Adrenal gland (tissue), 12 donors: ENCODE results near the gene LDB2. TPM values are rescaled to one million over a fixed set of nuclear protein-coding genes. Genes with fewer than 3 reads are reported as not detected.
A peak's percentile ranks its signal among the peaks of the same experiment; 100 is the strongest.

Source experiments
- DNase-seq, 7 donors: peaks; one replicate each; pipeline ENCODE4 v3.0.0-alpha.2; 2019 to 2020
- H3K27ac ChIP-seq, 5 donors: fragments of 200-600 bp; sonication (generic) in 4 of 5; 1 replicate in 3 of 5; 2 replicates in 2 of 5; pipeline versions ENCODE4 v1.5.1 to v1.8.0; 2016 to 2020; ENCODE audit warnings: mild to moderate bottlenecking in 1 of 5
- H3K27me3 ChIP-seq: fragments of 200-600 bp; 2 replicates; pipeline ENCODE4 v1.8.0; 2021
- H3K36me3 ChIP-seq, 2 donors: fragments of 200-600 bp; replicated peaks in 1 of 2; 1 replicate in 1 of 2; 2 replicates in 1 of 2; pipeline versions ENCODE4 v1.5.1 to v1.8.0; 2018 to 2022
- H3K4me1 ChIP-seq, 2 donors: fragments of 200-600 bp; replicated peaks in 1 of 2; 1 replicate in 1 of 2; 2 replicates in 1 of 2; pipeline versions ENCODE4 v1.5.1 to v1.8.0; 2018 to 2021
- H3K4me3 ChIP-seq, 4 donors: fragments of 200-600 bp; sonication (generic) in 3 of 4; one replicate each; pipeline ENCODE4 v1.5.1; 2016 to 2018
- H3K9me3 ChIP-seq, 3 donors: fragments of 200-600 bp; sonication (generic) in 1 of 3; replicated peaks in 1 of 3; 1 replicate in 2 of 3; 2 replicates in 1 of 3; pipeline versions ENCODE4 v1.5.1 to v1.8.0; 2016 to 2021
- POLR2A ChIP-seq, 2 donors: fragments of 450-650 bp; IDR thresholded peaks; one replicate each; pipeline ENCODE4 v1.6.1; 2017; ENCODE audit warnings: antibody characterized with exemption in 2 of 2, mild to moderate bottlenecking in 2 of 2, moderate library complexity in 1 of 2
- WGBS, 4 donors: extraction: QIAGEN DNeasy Blood & Tissue Kit in 2 of 4; methylation state at CpG; one replicate each; pipeline versions ENCODE4 v1.1.5 to v1.1.7; 2013 to 2017; 5-methylcytosine and 5-hydroxymethylcytosine counted together
- intact Hi-C, 2 donors: fragments of 100-400 bp; cut with DNase I; formaldehyde crosslinking; loops; one replicate each; pipeline versions ENCODE4 v1.14.1 to v1.15.0; 2022 to 2023
- polyA plus RNA-seq, 3 donors: library from polyadenylated mRNA; stranded (reverse); fragments of 200-250 nt in 2 of 3; fragments of 350-450 nt in 1 of 3; fragmentation: Illumina TruSeq in 1 of 3; extraction: RNeasy Lipid Tissue Mini Kit (QIAGEN cat#74804) in 1 of 3; gene quantifications; one replicate each; pipeline ENCODE4 v1.2.3, GENCODE V29; 2013 to 2014
- total RNA-seq, 9 donors: library from RNA; depleted of rRNA in 4 of 9; stranded (reverse); fragments of >200 nt in 4 of 9; fragments of 120-200 nt in 1 of 9; fragmentation: NEBNext Ultra II Directional in 1 of 9; extraction: Animal tissue kit (Norgen Biotek cat#: 25700) in 1 of 9; gene quantifications; one replicate each; pipeline versions ENCODE4 v1.1.0 to v1.2.4, GENCODE V29; 2013 to 2023
- TF ChIP-seq, protein P1 (sequence below), 6 experiments: fragments of 450-650 bp in 4 of 6; fragments of 200-600 bp in 2 of 6; sonication (generic) in 1 of 6; IDR thresholded peaks; 1 replicate in 5 of 6; 2 replicates in 1 of 6; pipeline versions ENCODE4 v1.5.1 to v1.8.0; 2016 to 2021; ENCODE audit warnings: antibody characterized with exemption in 6 of 6, mild to moderate bottlenecking in 2 of 6, moderate library complexity in 1 of 6
- donor health status: healthy with polysubstance abuse.
- donor health status: Bipolar disorder and iron deficiency.
- donor health status: DM: yes; HTN: yes; CAD: no.
- donor health status: DM: no; HTN: no; CAD: no.
- donor health status: DM: no; HTN: no; CAD: no.
- donor health status: DM: yes; HTN: yes; CAD: no.

Gene LDB2
- total and polyA plus RNA-seq, 12 donors: 17.1 to 51.1 (median 27.0) TPM

DNA sequence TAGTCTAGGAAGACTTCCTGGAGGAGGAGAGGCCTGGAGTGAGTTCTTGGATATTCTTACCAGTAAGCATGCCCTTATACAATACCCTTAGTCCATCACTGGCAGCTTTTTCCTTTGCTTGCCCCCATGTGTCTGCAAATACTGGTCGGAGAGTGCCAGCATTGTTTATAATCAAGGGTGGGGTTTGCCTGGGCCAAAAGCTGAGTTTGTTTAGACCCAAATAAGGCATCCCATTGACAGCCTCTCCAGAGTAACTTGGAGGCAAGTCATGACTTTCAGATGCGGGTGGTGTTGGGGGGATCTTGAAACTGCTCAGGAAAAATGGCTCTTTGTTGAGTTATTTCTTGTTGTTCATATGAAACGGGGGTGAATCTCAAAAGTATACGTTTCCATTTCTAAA, 413.7 kb downstream of the LDB2 start:
- Histone ChIP-seq H3K4me3 (no peak overlapping the region), H3K9me3 (no peaks in the 10 kb centered on the region), H3K36me3 (no peaks in the 10 kb centered on the region), H3K4me1 (no peaks in the 10 kb centered on the region), H3K27ac (no peak overlapping the region), H3K27me3 (no peaks in the 10 kb centered on the region)
- DNase-seq: no peak
- WGBS, 4 donors: 67 to 74% (median 68%) methylated on average over 4 of the region's 4 CpGs
- TF ChIP-seq POLR2A (IDR thresholded peaks at IDR 0.05): no peak
- TF ChIP-seq, protein P1, sequence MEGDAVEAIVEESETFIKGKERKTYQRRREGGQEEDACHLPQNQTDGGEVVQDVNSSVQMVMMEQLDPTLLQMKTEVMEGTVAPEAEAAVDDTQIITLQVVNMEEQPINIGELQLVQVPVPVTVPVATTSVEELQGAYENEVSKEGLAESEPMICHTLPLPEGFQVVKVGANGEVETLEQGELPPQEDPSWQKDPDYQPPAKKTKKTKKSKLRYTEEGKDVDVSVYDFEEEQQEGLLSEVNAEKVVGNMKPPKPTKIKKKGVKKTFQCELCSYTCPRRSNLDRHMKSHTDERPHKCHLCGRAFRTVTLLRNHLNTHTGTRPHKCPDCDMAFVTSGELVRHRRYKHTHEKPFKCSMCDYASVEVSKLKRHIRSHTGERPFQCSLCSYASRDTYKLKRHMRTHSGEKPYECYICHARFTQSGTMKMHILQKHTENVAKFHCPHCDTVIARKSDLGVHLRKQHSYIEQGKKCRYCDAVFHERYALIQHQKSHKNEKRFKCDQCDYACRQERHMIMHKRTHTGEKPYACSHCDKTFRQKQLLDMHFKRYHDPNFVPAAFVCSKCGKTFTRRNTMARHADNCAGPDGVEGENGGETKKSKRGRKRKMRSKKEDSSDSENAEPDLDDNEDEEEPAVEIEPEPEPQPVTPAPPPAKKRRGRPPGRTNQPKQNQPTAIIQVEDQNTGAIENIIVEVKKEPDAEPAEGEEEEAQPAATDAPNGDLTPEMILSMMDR (IDR thresholded peaks at IDR 0.05): no peak
- intact Hi-C loops: no loop called here

GRCh38 chr4:16483540-16483939, 414.9 kb downstream of the LDB2 start:
- WGBS, 4 donors: 84 to 88% (median 86%) methylated on average over 5 of the region's 5 CpGs

DNA sequence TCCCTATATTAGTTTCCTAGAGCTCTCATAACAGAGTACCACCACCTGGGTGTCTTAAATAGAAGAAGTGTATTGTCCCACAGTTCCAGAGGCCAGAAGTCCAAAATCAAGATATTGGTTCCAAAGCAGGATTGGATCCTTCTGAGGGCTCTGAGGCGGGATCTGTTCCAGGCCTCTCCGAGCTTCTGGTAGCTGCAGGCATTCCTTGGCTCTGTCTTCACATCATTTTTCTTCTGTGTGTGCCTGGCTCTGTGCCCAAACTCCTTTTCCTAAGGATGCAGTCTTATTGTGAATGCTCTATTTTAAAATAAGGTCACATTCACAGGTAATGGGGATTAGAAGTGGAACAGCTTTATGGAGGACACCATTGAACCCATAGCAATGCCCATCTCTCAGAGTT, 418.4 kb downstream of the LDB2 start:
- Histone ChIP-seq H3K4me1 (no peaks in the 10 kb centered on the region), H3K9me3 (no peaks in the 10 kb centered on the region), H3K27ac (no peak overlapping the region), H3K4me3 (no peak overlapping the region), H3K36me3 (no peaks in the 10 kb centered on the region), H3K27me3 (no peaks in the 10 kb centered on the region)
- TF ChIP-seq POLR2A (IDR thresholded peaks at IDR 0.05): no peak
- TF ChIP-seq, protein P1 (IDR thresholded peaks at IDR 0.05): no peak
- DNase-seq: peak in 3 of 7 donors; percentile 4 to 25 (median 23)
- intact Hi-C loops: no loop called here
- WGBS, 4 donors: 52 to 72% (median 55%) methylated on average over 2 of the region's 2 CpGs

More at GRCh38 chr4:16483540-16483939, 414.9 kb downstream of the LDB2 start:
- Histone ChIP-seq H3K36me3 (no peaks in the 10 kb centered on the region), H3K27ac (no peak overlapping the region), H3K9me3 (no peaks in the 10 kb centered on the region), H3K27me3 (no peaks in the 10 kb centered on the region), H3K4me1 (no peaks in the 10 kb centered on the region), H3K4me3 (no peak overlapping the region)
- intact Hi-C loops: no loop called here
- TF ChIP-seq POLR2A (IDR thresholded peaks at IDR 0.05): no peak
- TF ChIP-seq, protein P1 (IDR thresholded peaks at IDR 0.05): no peak
- no peak for DNase-seq

DNA sequence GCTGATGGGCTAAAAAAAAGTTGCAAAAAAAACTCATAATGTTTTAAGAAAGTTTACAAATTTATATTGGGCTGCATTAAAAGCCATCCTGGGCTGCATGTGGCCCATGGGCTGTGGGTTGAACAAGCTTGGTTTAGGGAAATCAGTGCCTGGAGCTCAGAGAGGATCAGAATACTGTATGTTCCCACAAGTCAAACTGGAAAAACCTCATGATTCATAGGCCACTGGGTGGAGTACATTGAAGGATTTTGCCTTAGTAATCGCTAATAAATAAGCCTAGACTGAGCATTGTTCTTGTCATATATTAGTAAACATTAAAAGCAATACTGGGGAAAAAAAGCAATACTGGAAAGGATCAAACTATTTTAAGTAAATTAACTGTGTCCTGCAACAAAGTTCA, 425.9 kb downstream of the LDB2 start:
- Histone ChIP-seq H3K9me3 (peaks cover 0 to 11% (median 6%) of the 10 kb centered on the region in 3 donors), H3K4me1 (no peaks in the 10 kb centered on the region), H3K27ac (no peak overlapping the region), H3K27me3 (no peaks in the 10 kb centered on the region), H3K4me3 (no peak overlapping the region), H3K36me3 (no peaks in the 10 kb centered on the region)
- no peak for TF ChIP-seq POLR2A (IDR thresholded peaks at IDR 0.05)
- TF ChIP-seq, protein P1 (IDR thresholded peaks at IDR 0.05): no peak
- no peak for DNase-seq
- 90 to 93% (median 90%) methylated on average over 1 of the region's 1 CpG for WGBS, 4 donors
- intact Hi-C loops: no loop called here
